Parathyroid adenoma (tissue), 2 donors: ENCODE results near the gene BFSP2.

Source experiments
- H2AFZ ChIP-seq: fragments of 300-600 bp; sonication (generic); one replicate; pipeline ENCODE4 v1.7.0; 2017; ENCODE audit warnings: antibody characterized with exemption, mild to moderate bottlenecking
- H3K27ac ChIP-seq: fragments of 300-600 bp; sonication (generic); one replicate; pipeline ENCODE4 v1.7.0; 2017
- H3K27me3 ChIP-seq: fragments of 300-600 bp; sonication (generic); one replicate; pipeline ENCODE4 v1.7.0; 2017; ENCODE audit warnings: low read length; ENCODE audit not compliant: control insufficient read depth, insufficient read depth
- H3K36me3 ChIP-seq: fragments of 300-600 bp; sonication (generic); one replicate; pipeline ENCODE4 v1.7.0; 2017; ENCODE audit warnings: low read length; ENCODE audit not compliant: control insufficient read depth, insufficient read depth
- H3K4me1 ChIP-seq: fragments of 300-600 bp; sonication (generic); one replicate; pipeline ENCODE4 v1.7.0; 2017; ENCODE audit warnings: control low read depth
- H3K4me2 ChIP-seq: fragments of 300-600 bp; sonication (generic); one replicate; pipeline ENCODE4 v1.7.0; 2017; ENCODE audit warnings: low read length
- H3K4me3 ChIP-seq: fragments of 300-600 bp; sonication (generic); one replicate; pipeline ENCODE4 v1.7.0; 2017; ENCODE audit warnings: low read depth, low read length
- H3K79me2 ChIP-seq: fragments of 300-600 bp; sonication (generic); one replicate; pipeline ENCODE4 v1.7.0; 2017; ENCODE audit warnings: control low read depth
- H3K9ac ChIP-seq: fragments of 300-600 bp; sonication (generic); one replicate; pipeline ENCODE4 v1.7.0; 2017; ENCODE audit warnings: mild to moderate bottlenecking
- H3K9me3 ChIP-seq: fragments of 300-600 bp; sonication (generic); one replicate; pipeline ENCODE4 v1.7.0; 2017; ENCODE audit warnings: low read length; ENCODE audit not compliant: control insufficient read depth
- TF ChIP-seq, protein P1 (sequence below): fragments of 300-600 bp; sonication (generic); IDR thresholded peaks from one replicate; pipeline ENCODE4 v1.7.0; 2017; ENCODE audit warnings: antibody characterized with exemption, mild to moderate bottlenecking
- donor health status: primary hyperparathyroidism.

Gene BFSP2

GRCh38 chr3:133488785-133489367 is 89.0 kb downstream of the BFSP2 start:
- no peaks in the 10 kb centered on the region for H3K9me3 ChIP-seq
- TF ChIP-seq, protein P1, sequence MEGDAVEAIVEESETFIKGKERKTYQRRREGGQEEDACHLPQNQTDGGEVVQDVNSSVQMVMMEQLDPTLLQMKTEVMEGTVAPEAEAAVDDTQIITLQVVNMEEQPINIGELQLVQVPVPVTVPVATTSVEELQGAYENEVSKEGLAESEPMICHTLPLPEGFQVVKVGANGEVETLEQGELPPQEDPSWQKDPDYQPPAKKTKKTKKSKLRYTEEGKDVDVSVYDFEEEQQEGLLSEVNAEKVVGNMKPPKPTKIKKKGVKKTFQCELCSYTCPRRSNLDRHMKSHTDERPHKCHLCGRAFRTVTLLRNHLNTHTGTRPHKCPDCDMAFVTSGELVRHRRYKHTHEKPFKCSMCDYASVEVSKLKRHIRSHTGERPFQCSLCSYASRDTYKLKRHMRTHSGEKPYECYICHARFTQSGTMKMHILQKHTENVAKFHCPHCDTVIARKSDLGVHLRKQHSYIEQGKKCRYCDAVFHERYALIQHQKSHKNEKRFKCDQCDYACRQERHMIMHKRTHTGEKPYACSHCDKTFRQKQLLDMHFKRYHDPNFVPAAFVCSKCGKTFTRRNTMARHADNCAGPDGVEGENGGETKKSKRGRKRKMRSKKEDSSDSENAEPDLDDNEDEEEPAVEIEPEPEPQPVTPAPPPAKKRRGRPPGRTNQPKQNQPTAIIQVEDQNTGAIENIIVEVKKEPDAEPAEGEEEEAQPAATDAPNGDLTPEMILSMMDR, result no peak
- no peaks in the 10 kb centered on the region for H3K4me1 ChIP-seq
- no peaks in the 10 kb centered on the region for H3K27me3 ChIP-seq
- peak overlapping the region; percentile 8 for H3K4me3 ChIP-seq
- H2AFZ ChIP-seq, result peak overlapping the region; percentile 43
- peak overlapping the region; percentile 19 for H3K4me2 ChIP-seq
- no peaks in the 10 kb centered on the region for H3K79me2 ChIP-seq
- H3K9ac ChIP-seq, result no peak overlapping the region
- H3K27ac ChIP-seq, result peak overlapping the region; percentile 40
- H3K36me3 ChIP-seq, result no peaks in the 10 kb centered on the region

DNA sequence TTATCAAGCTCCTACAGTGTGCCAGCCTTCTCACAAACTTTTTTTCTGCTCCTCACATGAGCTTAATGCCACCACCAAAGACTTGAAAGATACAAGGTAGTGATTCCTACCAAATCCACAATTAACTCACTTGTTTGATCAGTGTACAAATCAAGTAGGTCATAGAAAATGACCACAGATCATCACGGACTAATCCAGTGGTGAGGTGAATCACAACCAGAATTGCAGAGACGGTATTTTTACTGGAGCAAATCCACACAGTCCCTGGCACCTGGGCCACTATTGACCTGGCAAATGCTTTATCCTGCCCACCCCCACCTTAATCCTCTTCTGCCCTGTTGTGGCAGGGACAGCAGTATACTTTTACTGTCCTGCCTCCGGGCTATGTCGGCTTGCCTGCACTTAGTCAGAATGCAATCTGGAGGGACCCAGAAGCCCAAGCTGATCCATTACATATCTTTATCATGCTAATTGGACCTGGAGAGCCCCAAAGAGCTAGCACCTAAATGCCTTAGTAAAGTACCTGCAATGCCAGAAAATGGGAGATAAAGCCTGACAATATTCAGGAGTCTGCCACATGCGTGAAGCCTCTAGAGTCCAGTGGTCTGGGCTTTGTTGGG is 89.7 kb downstream of the BFSP2 start:
- TF ChIP-seq, protein P1, result no peak

GRCh38 chr3:133490468-133491351 is 90.9 kb downstream of the BFSP2 start:
- H3K9me3 ChIP-seq, result no peaks in the 10 kb centered on the region
- no peak overlapping the region for H3K27ac ChIP-seq
- H3K4me2 ChIP-seq, result no peak overlapping the region
- TF ChIP-seq, protein P1, result no peak
- no peaks in the 10 kb centered on the region for H3K4me1 ChIP-seq
- no peak overlapping the region for H3K4me3 ChIP-seq
- H3K36me3 ChIP-seq, result no peaks in the 10 kb centered on the region
- no peak overlapping the region for H2AFZ ChIP-seq
- no peaks in the 10 kb centered on the region for H3K79me2 ChIP-seq
- no peak overlapping the region for H3K9ac ChIP-seq
- no peaks in the 10 kb centered on the region for H3K27me3 ChIP-seq

More for the DNA sequence above, 89.7 kb downstream of the BFSP2 start:
- no peaks in the 10 kb centered on the region for H3K79me2 ChIP-seq
- H3K9ac ChIP-seq, result no peak overlapping the region
- no peaks in the 10 kb centered on the region for H3K9me3 ChIP-seq
- H3K4me3 ChIP-seq, result peak overlapping the region; percentile 8
- no peaks in the 10 kb centered on the region for H3K27me3 ChIP-seq
- peak overlapping the region; percentile 40 for H3K27ac ChIP-seq
- H3K4me1 ChIP-seq, result no peaks in the 10 kb centered on the region
- H3K36me3 ChIP-seq, result no peaks in the 10 kb centered on the region
- H3K4me2 ChIP-seq, result peak overlapping the region; percentile 19
- peak overlapping the region; percentile 39 for H2AFZ ChIP-seq

DNA sequence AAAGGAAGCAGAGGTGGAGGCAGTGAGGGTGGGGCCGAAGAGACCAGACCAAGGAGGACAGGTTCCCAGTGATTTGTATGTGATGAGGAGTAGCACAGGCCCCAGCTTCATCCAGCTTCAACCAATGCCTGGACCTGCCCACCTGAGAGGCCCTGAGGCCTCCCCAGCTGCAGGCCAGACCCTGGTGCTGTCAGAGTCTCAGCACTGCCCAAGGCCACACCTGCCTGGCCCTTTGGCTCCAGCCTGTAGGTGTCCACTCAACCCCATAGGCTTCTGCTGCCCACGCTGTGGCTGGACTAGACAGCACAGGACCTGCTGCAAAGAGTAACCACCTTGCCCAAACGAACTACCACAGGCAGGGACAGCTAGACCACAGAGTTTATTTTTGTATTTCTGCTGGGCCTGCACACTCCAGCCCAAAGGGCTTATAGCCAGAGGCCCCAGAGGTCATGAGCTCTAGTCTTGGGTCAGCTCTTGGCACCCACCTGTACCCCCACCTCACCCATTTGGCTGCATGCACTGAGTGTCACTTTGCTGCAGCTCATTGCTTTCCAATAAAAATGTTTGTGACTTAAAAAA is 91.7 kb downstream of the BFSP2 start:
- Histone ChIP-seq H3K27me3 (no peaks in the 10 kb centered on the region), H2AFZ (no peak overlapping the region), H3K27ac (no peak overlapping the region)

More for the DNA sequence above, 91.7 kb downstream of the BFSP2 start:
- no peaks in the 10 kb centered on the region for H3K79me2 ChIP-seq
- H3K9ac ChIP-seq, result no peak overlapping the region
- no peak overlapping the region for H3K4me3 ChIP-seq
- H3K4me2 ChIP-seq, result no peak overlapping the region
- H3K4me1 ChIP-seq, result no peaks in the 10 kb centered on the region
- H3K36me3 ChIP-seq, result no peaks in the 10 kb centered on the region
- TF ChIP-seq, protein P1, result no peak
- no peaks in the 10 kb centered on the region for H3K9me3 ChIP-seq
